Lower leg skin (tissue), 4 donors: Measurements from ENCODE around the gene WNT6. TPM values are rescaled to one million over a fixed set of nuclear protein-coding genes. Genes with fewer than 3 reads are reported as not detected.

ENCODE experiments used
- DNase-seq, 2 donors: peaks; one replicate each; pipeline ENCODE4 v3.0.0-alpha.2; 2019; ENCODE audit warnings: low spot score in 2 of 2
- H3K4me3 ChIP-seq: fragments of 200-600 bp; sonication (generic); 2 replicates; pipeline ENCODE4 v1.5.1; 2017; ENCODE audit warnings: mild to moderate bottlenecking, low read depth; ENCODE audit not compliant: poor library complexity, severe bottlenecking
- POLR2A ChIP-seq, 2 donors: fragments of 450-650 bp; IDR thresholded peaks; one replicate each; pipeline ENCODE4 v1.6.1; 2016 to 2017; ENCODE audit warnings: antibody characterized with exemption in 2 of 2, mild to moderate bottlenecking in 1 of 2, moderate library complexity in 1 of 2
- WGBS, 2 donors: methylation state at CpG; one replicate each; pipeline ENCODE4 v1.1.5; 2018; 5-methylcytosine and 5-hydroxymethylcytosine counted together
- intact Hi-C: fragments of 100-400 bp; cut with DNase I; formaldehyde crosslinking; loops from one replicate; pipeline ENCODE4 v1.15.0; 2023; ENCODE audit warnings: low total_unique reads
- total RNA-seq, 4 donors: library from RNA; depleted of rRNA; stranded (reverse); fragments of >200 nt; gene quantifications; one replicate each; pipeline ENCODE4 v1.1.0, GENCODE V29; 2016
- TF ChIP-seq, protein P1 (sequence below), 3 donors: fragments of 450-650 bp; IDR thresholded peaks; one replicate each; pipeline ENCODE4 v1.5.1; 2016; ENCODE audit warnings: antibody characterized with exemption in 3 of 3, mild to moderate bottlenecking in 3 of 3, moderate library complexity in 2 of 3

WNT6 gene
- total RNA-seq, 4 donors from 2014 or later, result 1.3 to 5.5 (median 3.7) TPM

DNA sequence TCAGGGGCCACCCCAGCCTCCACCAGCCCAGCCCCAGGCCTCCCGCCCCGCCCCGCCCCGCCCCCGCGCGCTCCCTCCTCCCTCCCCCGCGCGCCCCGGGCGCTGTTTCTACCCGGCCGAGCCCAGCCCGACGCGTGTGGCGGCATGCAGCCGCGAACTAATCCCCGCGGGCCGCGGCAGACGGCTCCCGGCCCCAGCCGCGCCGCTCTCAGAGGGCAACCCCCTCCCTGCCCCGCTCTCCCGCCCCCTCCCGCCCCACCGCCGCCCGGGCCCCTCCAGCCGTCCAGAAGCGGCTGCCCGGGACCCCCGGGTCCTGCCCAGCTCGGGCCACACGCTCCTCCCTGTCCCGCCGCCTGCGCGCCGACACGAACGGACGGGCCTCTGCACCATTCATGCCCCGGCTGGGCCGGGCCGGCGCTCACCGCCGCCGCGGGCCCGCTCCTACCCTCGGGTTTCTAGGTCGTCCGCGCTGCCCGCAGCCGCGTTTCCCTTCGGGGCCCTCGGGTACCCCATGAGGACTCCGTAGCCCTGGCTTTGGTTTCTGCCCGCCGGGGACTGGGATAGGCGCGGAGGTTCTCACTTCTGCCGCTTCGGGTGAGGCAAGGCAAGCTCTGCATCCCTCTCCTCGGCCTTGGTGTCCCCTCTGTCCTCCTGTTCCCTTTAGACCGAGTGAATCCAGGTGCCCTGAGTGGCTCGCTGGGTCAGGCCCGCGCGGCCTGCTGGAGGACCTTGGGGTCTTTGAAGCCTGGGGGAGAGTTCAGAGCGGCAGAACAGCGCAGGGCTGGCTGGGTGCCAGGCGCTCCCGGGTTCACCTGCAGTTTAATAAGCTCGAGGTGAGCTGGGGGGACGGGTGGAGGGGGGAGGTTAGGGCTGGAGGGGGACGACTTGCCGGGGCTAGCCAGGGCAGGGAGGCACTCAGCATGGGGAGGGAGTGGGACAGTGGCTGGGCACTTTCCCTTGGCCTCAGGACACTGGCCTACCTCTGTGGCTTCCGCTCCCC is 24.2 kb downstream of the WNT6 start:
- no peak for DNase-seq
- no peak for TF ChIP-seq POLR2A (IDR thresholded peaks at IDR 0.05)
- TF ChIP-seq, protein P1, sequence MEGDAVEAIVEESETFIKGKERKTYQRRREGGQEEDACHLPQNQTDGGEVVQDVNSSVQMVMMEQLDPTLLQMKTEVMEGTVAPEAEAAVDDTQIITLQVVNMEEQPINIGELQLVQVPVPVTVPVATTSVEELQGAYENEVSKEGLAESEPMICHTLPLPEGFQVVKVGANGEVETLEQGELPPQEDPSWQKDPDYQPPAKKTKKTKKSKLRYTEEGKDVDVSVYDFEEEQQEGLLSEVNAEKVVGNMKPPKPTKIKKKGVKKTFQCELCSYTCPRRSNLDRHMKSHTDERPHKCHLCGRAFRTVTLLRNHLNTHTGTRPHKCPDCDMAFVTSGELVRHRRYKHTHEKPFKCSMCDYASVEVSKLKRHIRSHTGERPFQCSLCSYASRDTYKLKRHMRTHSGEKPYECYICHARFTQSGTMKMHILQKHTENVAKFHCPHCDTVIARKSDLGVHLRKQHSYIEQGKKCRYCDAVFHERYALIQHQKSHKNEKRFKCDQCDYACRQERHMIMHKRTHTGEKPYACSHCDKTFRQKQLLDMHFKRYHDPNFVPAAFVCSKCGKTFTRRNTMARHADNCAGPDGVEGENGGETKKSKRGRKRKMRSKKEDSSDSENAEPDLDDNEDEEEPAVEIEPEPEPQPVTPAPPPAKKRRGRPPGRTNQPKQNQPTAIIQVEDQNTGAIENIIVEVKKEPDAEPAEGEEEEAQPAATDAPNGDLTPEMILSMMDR (IDR thresholded peaks at IDR 0.05), result no peak
- no peak overlapping the region for H3K4me3 ChIP-seq
- intact Hi-C loops, result no loop called here
- WGBS, 2 donors, result 5 to 12% methylated on average over 38 to 52 of the region's 89 CpGs

DNA sequence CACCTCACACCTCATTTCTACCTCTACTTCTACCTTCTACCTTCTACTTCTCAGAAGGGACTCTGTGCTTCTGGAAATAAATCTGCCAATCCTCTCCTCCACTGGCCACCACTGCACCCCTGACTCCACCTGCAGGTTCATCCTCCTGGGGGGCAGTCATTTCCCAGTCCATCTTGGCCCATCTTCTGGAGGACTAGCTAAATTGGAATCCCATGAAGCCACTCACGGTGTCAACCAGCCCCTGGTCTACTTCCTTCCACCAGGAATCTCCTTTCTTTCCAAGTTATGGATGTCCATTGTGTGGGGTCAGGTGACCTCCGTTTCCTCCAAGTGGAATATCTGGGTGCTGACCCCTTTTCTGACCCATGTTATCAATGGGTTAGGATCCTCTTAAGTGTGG is 24.9 kb downstream of the WNT6 start:
- DNase-seq, result no peak
- TF ChIP-seq, protein P1 (IDR thresholded peaks at IDR 0.05), result no peak
- no peak for TF ChIP-seq POLR2A (IDR thresholded peaks at IDR 0.05)
- intact Hi-C loops, result no loop called here
- 81 to 83% methylated on average over 2 of the region's 2 CpGs for WGBS, 2 donors
- H3K4me3 ChIP-seq, result no peak overlapping the region

DNA sequence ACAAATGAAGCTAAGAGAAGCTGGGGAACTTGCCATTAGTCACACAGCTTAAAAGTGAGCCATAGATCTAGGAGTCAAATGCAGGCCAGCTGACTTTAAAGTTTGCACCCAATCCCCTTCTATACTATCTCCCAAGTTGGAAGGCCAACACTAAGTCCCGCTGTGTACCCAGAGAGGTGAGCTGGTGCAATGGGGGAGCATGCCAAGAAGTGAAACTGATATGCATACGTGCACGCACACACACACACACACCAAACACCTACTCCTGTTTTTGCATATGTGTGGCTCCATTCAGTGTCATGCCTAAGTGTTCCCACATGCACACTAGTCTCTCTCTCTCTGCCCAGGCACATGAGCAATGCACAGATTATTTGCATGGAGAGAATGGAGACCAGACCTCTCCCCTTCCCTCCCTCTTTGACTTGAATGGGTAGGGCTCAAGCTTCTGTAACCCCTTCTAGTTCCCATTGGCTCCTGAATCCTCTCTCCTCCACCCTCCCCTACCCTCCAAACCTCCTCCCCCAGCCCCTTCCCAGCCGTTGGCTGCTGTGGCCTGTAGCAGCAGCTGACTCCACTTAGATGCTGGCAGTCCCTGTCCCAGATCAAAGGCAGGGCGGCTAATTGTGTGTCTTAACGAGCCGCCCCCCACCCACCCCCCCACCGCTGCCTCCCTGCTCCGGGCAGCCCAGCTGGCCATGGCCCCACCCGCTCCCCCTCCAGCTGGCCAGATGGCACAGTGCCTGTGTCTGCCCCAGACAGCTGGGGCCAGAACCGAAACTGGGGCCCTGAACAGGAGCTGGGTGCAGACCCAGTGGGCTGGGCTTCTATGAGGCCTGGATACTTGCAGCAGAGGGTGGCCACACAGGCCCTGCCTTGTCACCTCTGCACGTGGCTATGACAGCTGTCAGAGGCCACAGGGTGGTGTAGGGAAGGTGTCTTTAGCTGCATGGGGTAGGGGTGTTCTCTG is 26.7 kb downstream of the WNT6 start:
- WGBS, 2 donors, result 22 to 37% methylated on average over 11 to 12 of the region's 12 CpGs
- DNase-seq, result no peak
- TF ChIP-seq, protein P1 (IDR thresholded peaks at IDR 0.05), result no peak
- no peak for TF ChIP-seq POLR2A (IDR thresholded peaks at IDR 0.05)
- intact Hi-C loops, result no loop called here
- no peak overlapping the region for H3K4me3 ChIP-seq

DNA sequence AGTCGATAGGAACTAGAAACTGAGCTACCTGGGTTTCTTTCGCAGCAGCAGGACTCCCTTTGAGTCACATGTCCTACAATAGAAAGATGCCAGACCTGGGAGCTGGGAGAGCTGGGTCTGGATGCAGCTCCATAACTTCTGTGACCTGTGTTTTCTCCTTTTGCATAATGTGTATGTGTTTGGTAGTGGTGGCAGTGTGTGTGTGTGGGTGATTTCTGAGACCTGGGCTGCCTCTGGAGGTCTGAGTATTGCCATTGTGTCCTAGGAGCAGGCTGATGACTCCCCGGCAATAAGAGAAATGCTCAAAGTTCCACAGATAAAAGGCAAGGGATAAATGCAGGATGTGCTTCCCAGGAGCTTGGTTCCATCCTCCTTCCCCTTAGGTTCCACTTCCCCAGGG is 27.5 kb downstream of the WNT6 start:
- no peak overlapping the region for H3K4me3 ChIP-seq
- 63% methylated on average over 3 of the region's 3 CpGs for WGBS, 2 donors
- no peak for DNase-seq
- intact Hi-C loops, result no loop called here
- TF ChIP-seq POLR2A (IDR thresholded peaks at IDR 0.05), result no peak
- TF ChIP-seq, protein P1 (IDR thresholded peaks at IDR 0.05), result no peak

DNA sequence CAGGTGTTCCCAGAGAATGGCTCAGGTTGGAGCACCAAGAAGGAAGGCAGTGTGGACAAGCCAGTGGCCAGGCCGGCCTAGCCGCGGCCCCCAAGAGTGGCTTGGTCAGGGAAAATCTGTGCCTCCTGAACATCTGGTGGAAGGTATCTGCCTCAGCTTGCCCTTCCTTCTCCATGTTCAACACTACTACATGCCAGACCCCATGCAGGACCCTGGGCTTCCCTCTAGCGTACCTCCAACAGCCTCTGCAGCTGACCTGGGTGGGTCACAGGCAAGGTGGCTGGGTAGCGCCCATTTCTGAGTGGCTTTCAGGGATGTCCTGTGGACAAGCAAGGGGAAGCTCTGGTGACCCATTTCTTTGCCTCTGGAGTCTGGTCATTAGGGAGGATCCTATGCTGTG is 28.7 kb downstream of the WNT6 start:
- intact Hi-C loops, result no loop called here
- 81 to 94% methylated on average over 5 of the region's 5 CpGs for WGBS, 2 donors
- H3K4me3 ChIP-seq, result no peak overlapping the region
- TF ChIP-seq, protein P1 (IDR thresholded peaks at IDR 0.05), result no peak
- no peak for TF ChIP-seq POLR2A (IDR thresholded peaks at IDR 0.05)
- DNase-seq, result no peak
